RPMI7951 (cell line): ENCODE data around the gene ITPK1. TPM values are rescaled to one million over a fixed set of nuclear protein-coding genes. Genes with fewer than 3 reads are reported as not detected.
A peak's percentile ranks its signal among the peaks of the same experiment; 100 is the strongest.
"Not testable (repeated sequence)": the region's sequence is repeated elsewhere in the genome, so short reads cannot be mapped to it uniquely, and the experiment has no call there.

Experiments
- DNase-seq: peaks from one replicate; pipeline ENCODE4 v3.0.0-alpha.2; 2012; ENCODE audit warnings: low read depth
- total RNA-seq: library from RNA; depleted of rRNA; stranded (reverse); fragments of >200 nt; shearing (Covaris generic); gene quantifications from 2 replicates; pipeline ENCODE4 v1.2.3, GENCODE V29; 2014

ITPK1 gene
- total RNA-seq, 1 experiment from 2014 or later = 7.7 TPM

- DNase-seq = peak; percentile 20
Observed at GRCh38 chr14:93131257-93131820, 15.6 kb upstream of the ITPK1 start.

- DNase-seq = no peak
Observed at GRCh38 chr14:93128725-93129459, 13.2 kb upstream of the ITPK1 start.

GRCh38 chr14:93126111-93126510 lies 10.4 kb upstream of the ITPK1 start:
- DNase-seq = no peak

- no peak for DNase-seq
Observed at GRCh38 chr14:93122826-93123225, 7.1 kb upstream of the ITPK1 start.

GRCh38 chr14:93121030-93121834 lies 5.5 kb upstream of the ITPK1 start:
- DNase-seq = no peak

GRCh38 chr14:93120517-93120916 lies 4.8 kb upstream of the ITPK1 start:
- no peak for DNase-seq

- no peak for DNase-seq
Observed at GRCh38 chr14:93116676-93117200, 1.0 kb upstream of the ITPK1 start.

GRCh38 chr14:93115069-93115820 lies 480 bp downstream of the ITPK1 start:
- DNase-seq = peak; percentile 79

- no peak for DNase-seq
Observed at GRCh38 chr14:93114713-93115068, 1.0 kb downstream of the ITPK1 start.

- no peak for DNase-seq
Observed at GRCh38 chr14:93114068-93114710, 1.5 kb downstream of the ITPK1 start.

- DNase-seq = no peak
Observed at GRCh38 chr14:93113678-93114067, 2.1 kb downstream of the ITPK1 start.

GRCh38 chr14:93112891-93113677 lies 2.6 kb downstream of the ITPK1 start:
- peak; percentile 66 for DNase-seq

GRCh38 chr14:93111541-93111940 lies 4.2 kb downstream of the ITPK1 start:
- not testable (repeated sequence) for DNase-seq

GRCh38 chr14:93110856-93111419 lies 4.8 kb downstream of the ITPK1 start:
- DNase-seq = no peak

- DNase-seq = no peak
Observed at GRCh38 chr14:93109572-93110481, 5.9 kb downstream of the ITPK1 start.

GRCh38 chr14:93108105-93108504 lies 7.6 kb downstream of the ITPK1 start:
- no peak for DNase-seq

- no peak for DNase-seq
Observed at GRCh38 chr14:93107453-93107852, 8.3 kb downstream of the ITPK1 start.

GRCh38 chr14:93106541-93107156 lies 9.1 kb downstream of the ITPK1 start:
- DNase-seq = no peak

GRCh38 chr14:93105856-93106255 lies 9.9 kb downstream of the ITPK1 start:
- not testable (repeated sequence) for DNase-seq
